Measurements from ENCODE around the gene MAPKBP1.

DNA sequence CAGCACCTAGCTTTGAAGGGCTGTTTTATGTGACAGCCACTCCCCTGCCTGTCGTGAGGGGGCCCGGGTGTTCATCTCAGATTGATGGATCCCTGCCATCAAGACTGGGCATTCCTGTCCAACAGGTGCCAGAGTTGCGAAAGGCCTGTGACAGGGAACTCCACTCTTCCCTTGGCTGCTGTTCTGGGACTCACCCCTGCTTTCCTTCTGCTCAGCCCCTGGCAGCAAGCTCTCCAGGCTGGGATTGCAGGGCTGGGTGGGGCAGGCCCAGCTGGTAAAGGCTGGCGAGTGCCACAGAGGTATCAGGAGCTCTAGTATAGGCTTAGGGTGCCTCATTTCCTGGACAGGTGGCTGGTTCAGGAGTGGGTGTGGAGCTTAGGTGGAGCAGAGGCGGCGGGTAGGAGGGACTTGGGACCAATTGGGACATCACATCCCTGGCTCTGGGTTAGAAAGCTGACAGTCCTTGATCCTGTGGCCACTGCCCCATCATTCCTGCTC, 64.2 kb downstream of the MAPKBP1 start, which contains the start of gene PLA2G4B:
- TF ChIP-seq, protein P1, sequence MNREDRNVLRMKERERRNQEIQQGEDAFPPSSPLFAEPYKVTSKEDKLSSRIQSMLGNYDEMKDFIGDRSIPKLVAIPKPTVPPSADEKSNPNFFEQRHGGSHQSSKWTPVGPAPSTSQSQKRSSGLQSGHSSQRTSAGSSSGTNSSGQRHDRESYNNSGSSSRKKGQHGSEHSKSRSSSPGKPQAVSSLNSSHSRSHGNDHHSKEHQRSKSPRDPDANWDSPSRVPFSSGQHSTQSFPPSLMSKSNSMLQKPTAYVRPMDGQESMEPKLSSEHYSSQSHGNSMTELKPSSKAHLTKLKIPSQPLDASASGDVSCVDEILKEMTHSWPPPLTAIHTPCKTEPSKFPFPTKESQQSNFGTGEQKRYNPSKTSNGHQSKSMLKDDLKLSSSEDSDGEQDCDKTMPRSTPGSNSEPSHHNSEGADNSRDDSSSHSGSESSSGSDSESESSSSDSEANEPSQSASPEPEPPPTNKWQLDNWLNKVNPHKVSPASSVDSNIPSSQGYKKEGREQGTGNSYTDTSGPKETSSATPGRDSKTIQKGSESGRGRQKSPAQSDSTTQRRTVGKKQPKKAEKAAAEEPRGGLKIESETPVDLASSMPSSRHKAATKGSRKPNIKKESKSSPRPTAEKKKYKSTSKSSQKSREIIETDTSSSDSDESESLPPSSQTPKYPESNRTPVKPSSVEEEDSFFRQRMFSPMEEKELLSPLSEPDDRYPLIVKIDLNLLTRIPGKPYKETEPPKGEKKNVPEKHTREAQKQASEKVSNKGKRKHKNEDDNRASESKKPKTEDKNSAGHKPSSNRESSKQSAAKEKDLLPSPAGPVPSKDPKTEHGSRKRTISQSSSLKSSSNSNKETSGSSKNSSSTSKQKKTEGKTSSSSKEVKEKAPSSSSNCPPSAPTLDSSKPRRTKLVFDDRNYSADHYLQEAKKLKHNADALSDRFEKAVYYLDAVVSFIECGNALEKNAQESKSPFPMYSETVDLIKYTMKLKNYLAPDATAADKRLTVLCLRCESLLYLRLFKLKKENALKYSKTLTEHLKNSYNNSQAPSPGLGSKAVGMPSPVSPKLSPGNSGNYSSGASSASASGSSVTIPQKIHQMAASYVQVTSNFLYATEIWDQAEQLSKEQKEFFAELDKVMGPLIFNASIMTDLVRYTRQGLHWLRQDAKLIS (CRISPR knock-in tag; IDR thresholded peaks at IDR 0.05; ENCODE audit: borderline replicate concordance), result no peak
- no peak for TF ChIP-seq JUN (CRISPR knock-in tag; IDR thresholded peaks at IDR 0.05)
- TF ChIP-seq RELA (CRISPR knock-in tag; IDR thresholded peaks at IDR 0.05; ENCODE audit: borderline replicate concordance), result no peak
- TF ChIP-seq, protein P2, sequence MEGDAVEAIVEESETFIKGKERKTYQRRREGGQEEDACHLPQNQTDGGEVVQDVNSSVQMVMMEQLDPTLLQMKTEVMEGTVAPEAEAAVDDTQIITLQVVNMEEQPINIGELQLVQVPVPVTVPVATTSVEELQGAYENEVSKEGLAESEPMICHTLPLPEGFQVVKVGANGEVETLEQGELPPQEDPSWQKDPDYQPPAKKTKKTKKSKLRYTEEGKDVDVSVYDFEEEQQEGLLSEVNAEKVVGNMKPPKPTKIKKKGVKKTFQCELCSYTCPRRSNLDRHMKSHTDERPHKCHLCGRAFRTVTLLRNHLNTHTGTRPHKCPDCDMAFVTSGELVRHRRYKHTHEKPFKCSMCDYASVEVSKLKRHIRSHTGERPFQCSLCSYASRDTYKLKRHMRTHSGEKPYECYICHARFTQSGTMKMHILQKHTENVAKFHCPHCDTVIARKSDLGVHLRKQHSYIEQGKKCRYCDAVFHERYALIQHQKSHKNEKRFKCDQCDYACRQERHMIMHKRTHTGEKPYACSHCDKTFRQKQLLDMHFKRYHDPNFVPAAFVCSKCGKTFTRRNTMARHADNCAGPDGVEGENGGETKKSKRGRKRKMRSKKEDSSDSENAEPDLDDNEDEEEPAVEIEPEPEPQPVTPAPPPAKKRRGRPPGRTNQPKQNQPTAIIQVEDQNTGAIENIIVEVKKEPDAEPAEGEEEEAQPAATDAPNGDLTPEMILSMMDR (IDR thresholded peaks at IDR 0.05), result no peak
- TF ChIP-seq, protein P3, sequence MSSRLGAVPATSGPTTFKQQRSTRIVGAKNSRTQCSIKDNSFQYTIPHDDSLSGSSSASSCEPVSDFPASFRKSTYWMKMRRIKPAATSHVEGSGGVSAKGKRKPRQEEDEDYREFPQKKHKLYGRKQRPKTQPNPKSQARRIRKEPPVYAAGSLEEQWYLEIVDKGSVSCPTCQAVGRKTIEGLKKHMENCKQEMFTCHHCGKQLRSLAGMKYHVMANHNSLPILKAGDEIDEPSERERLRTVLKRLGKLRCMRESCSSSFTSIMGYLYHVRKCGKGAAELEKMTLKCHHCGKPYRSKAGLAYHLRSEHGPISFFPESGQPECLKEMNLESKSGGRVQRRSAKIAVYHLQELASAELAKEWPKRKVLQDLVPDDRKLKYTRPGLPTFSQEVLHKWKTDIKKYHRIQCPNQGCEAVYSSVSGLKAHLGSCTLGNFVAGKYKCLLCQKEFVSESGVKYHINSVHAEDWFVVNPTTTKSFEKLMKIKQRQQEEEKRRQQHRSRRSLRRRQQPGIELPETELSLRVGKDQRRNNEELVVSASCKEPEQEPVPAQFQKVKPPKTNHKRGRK (CRISPR knock-in tag; IDR thresholded peaks at IDR 0.05; ENCODE audit: borderline replicate concordance), result no peak
- TF ChIP-seq NFE2L1 (CRISPR knock-in tag; IDR thresholded peaks at IDR 0.05), result no peak
- TF ChIP-seq ZNF317 (CRISPR knock-in tag; IDR thresholded peaks at IDR 0.05; ENCODE audit: borderline replicate concordance, low read depth), result no peak
- no peak for TF ChIP-seq TCF7 (CRISPR knock-in tag; IDR thresholded peaks at IDR 0.05; ENCODE audit: low read depth)
- no peak for TF ChIP-seq PRRX2 (CRISPR knock-in tag; IDR thresholded peaks at IDR 0.05)
- TF ChIP-seq, protein P4, sequence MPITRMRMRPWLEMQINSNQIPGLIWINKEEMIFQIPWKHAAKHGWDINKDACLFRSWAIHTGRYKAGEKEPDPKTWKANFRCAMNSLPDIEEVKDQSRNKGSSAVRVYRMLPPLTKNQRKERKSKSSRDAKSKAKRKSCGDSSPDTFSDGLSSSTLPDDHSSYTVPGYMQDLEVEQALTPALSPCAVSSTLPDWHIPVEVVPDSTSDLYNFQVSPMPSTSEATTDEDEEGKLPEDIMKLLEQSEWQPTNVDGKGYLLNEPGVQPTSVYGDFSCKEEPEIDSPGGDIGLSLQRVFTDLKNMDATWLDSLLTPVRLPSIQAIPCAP (CRISPR knock-in tag; IDR thresholded peaks at IDR 0.05), result no peak
- TF ChIP-seq NFATC4 (CRISPR knock-in tag; IDR thresholded peaks at IDR 0.05), result no peak
- TF ChIP-seq, protein P5, sequence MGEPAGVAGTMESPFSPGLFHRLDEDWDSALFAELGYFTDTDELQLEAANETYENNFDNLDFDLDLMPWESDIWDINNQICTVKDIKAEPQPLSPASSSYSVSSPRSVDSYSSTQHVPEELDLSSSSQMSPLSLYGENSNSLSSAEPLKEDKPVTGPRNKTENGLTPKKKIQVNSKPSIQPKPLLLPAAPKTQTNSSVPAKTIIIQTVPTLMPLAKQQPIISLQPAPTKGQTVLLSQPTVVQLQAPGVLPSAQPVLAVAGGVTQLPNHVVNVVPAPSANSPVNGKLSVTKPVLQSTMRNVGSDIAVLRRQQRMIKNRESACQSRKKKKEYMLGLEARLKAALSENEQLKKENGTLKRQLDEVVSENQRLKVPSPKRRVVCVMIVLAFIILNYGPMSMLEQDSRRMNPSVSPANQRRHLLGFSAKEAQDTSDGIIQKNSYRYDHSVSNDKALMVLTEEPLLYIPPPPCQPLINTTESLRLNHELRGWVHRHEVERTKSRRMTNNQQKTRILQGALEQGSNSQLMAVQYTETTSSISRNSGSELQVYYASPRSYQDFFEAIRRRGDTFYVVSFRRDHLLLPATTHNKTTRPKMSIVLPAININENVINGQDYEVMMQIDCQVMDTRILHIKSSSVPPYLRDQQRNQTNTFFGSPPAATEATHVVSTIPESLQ (CRISPR knock-in tag; IDR thresholded peaks at IDR 0.05), result no peak
- TF ChIP-seq JAZF1 (CRISPR knock-in tag; IDR thresholded peaks at IDR 0.05), result no peak

All from WTC11 (cell line).